IMR-90 (cell line): ENCODE results near the gene TBC1D1. TPM values are rescaled to one million over a fixed set of nuclear protein-coding genes. Genes with fewer than 3 reads are reported as not detected.

ENCODE experiments used
- ATAC-seq: fragments of 200-7000 bp; cut with Tn5 transposase; 2 replicates; pipeline ENCODE4 v1.9.1; 2020; ENCODE audit warnings: low read depth, mild to moderate bottlenecking, moderate library complexity
- BruUV-seq: library from RNA; stranded (reverse); fragments of 400-500 nt; replicated peaks from 2 replicates; lab custom pipeline; 2021; lab: Mats Ljungman, UMichigan
- CTCF ChIA-PET: fragments of 300-600 bp; formaldehyde crosslinking; extraction: SDS; loops from one replicate; lab custom pipeline; 2021; ENCODE audit warnings: antibody characterized with exemption; lab: Yijun Ruan, JAX
- POLR2A ChIA-PET: fragments of 300-600 bp; sonication (Branson Sonifier 250); formaldehyde crosslinking; loops from one replicate; lab custom pipeline; 2022; ENCODE audit warnings: antibody characterized with exemption; ENCODE audit not compliant: unreplicated experiment; lab: Charles Lee
- DNase-seq: peaks from one replicate; pipeline ENCODE4 v3.0.0; 2013
- H2AFZ ChIP-seq: replicated peaks from 2 replicates; pipeline ENCODE3; 2013; ENCODE audit warnings: low read length, mild to moderate bottlenecking; ENCODE audit not compliant: poor library complexity
- H2AK5ac ChIP-seq: 2 replicates; pipeline ENCODE4 v1.6.1; 2013; ENCODE audit warnings: low read depth, low read length, inconsistent platforms
- H2AK9ac ChIP-seq: replicated peaks from 2 replicates; pipeline ENCODE3; 2013; ENCODE audit warnings: mild to moderate bottlenecking, low read depth, low read length, moderate library complexity; ENCODE audit not compliant: poor library complexity
- H2BK120ac ChIP-seq: 2 replicates; pipeline ENCODE4 v1.6.1; 2013; ENCODE audit warnings: low read depth, low read length, inconsistent platforms
- H2BK15ac ChIP-seq: 3 replicates; pipeline ENCODE4 v1.6.1; 2013; ENCODE audit warnings: low read depth, low read length, inconsistent platforms
- H2BK20ac ChIP-seq: 2 replicates; pipeline ENCODE4 v1.6.1; 2013; ENCODE audit warnings: low read depth, mild to moderate bottlenecking, inconsistent platforms, low read length, moderate library complexity
- H2BK5ac ChIP-seq: 2 replicates; pipeline ENCODE4 v1.6.1; 2013; ENCODE audit warnings: mild to moderate bottlenecking, low read depth, low read length, inconsistent platforms; ENCODE audit not compliant: poor library complexity, severe bottlenecking
- H3K14ac ChIP-seq: replicated peaks from 2 replicates; pipeline ENCODE4 v1.6.1; 2013; ENCODE audit warnings: low read depth, low read length, inconsistent platforms
- H3K18ac ChIP-seq: 2 replicates; pipeline ENCODE4 v1.6.1; 2013; ENCODE audit warnings: low read depth, low read length, control low read depth
- H3K23ac ChIP-seq: 2 replicates; pipeline ENCODE4 v1.6.1; 2013; ENCODE audit warnings: low read depth, low read length, inconsistent platforms
- H3K27ac ChIP-seq: 2 replicates; pipeline ENCODE4 v1.5.1; 2013; ENCODE audit warnings: mild to moderate bottlenecking, control low read depth, low read length; ENCODE audit not compliant: insufficient read depth
- H3K27me3 ChIP-seq: 2 replicates; pipeline ENCODE4 v1.6.1; 2013; ENCODE audit warnings: low read length; ENCODE audit not compliant: control insufficient read depth, insufficient read depth
- H3K36me3 ChIP-seq: 2 replicates; pipeline ENCODE4 v1.6.1; 2013; ENCODE audit warnings: low read length, mixed read lengths; ENCODE audit not compliant: control insufficient read depth, insufficient read depth
- H3K4ac ChIP-seq: 2 replicates; pipeline ENCODE4 v1.6.1; 2013; ENCODE audit warnings: low read depth, low read length, inconsistent platforms
- H3K4me1 ChIP-seq: 2 replicates; pipeline ENCODE4 v1.6.1; 2013; ENCODE audit warnings: low read length, mixed read lengths; ENCODE audit not compliant: control insufficient read depth, insufficient read depth
- H3K4me2 ChIP-seq: 2 replicates; pipeline ENCODE4 v1.6.1; 2013; ENCODE audit warnings: low read depth, mild to moderate bottlenecking, control low read depth, low read length, moderate library complexity
- H3K4me3 ChIP-seq: 2 replicates; pipeline ENCODE4 v1.5.1; 2013; ENCODE audit warnings: low read depth, mild to moderate bottlenecking, control low read depth, low read length, moderate library complexity; ENCODE audit not compliant: insufficient read depth
- H3K56ac ChIP-seq: 2 replicates; pipeline ENCODE4 v1.6.1; 2013; ENCODE audit warnings: low read length, inconsistent platforms; ENCODE audit not compliant: insufficient read depth; ENCODE audit errors: extremely low read depth
- H3K79me1 ChIP-seq, 2 experiments: 2 replicates each; pipeline ENCODE4 v1.6.1; 2013; ENCODE audit warnings: low read length in 2 of 2, inconsistent platforms in 1 of 2, low read depth in 1 of 2
- H3K9ac ChIP-seq: 2 replicates; pipeline ENCODE4 v1.6.1; 2013; ENCODE audit warnings: low read depth, low read length, control low read depth
- H3K9me1 ChIP-seq: 2 replicates; pipeline ENCODE4 v1.6.1; 2013; ENCODE audit warnings: low read length, inconsistent platforms; ENCODE audit not compliant: insufficient read depth
- H3K9me3 ChIP-seq: 2 replicates; pipeline ENCODE4 v1.6.1; 2013; ENCODE audit warnings: low read length; ENCODE audit not compliant: control insufficient read depth, insufficient read depth
- H4K20me1 ChIP-seq: 2 replicates; pipeline ENCODE4 v1.6.1; 2013; ENCODE audit warnings: low read length, inconsistent platforms; ENCODE audit not compliant: insufficient read depth
- H4K5ac ChIP-seq: 2 replicates; pipeline ENCODE4 v1.6.1; 2013; ENCODE audit warnings: mild to moderate bottlenecking, low read depth, low read length, control low read depth
- H4K8ac ChIP-seq, 2 experiments: 2 replicates each; pipeline ENCODE4 v1.6.1; 2013; ENCODE audit warnings: low read depth in 2 of 2, low read length in 2 of 2, control low read depth in 1 of 2, inconsistent platforms in 1 of 2
- H4K91ac ChIP-seq: 2 replicates; pipeline ENCODE4 v1.6.1; 2013; ENCODE audit warnings: low read depth, low read length, inconsistent platforms; ENCODE audit not compliant: insufficient read depth
- BHLHE40 ChIP-seq: fragments of 150-350 bp; IDR thresholded peaks from 2 replicates; pipeline ENCODE4 v1.6.1; 2016; ENCODE audit warnings: mild to moderate bottlenecking, low read depth, low read length
- CHD1 ChIP-seq: IDR thresholded peaks from 2 replicates; pipeline ENCODE4 v1.6.1; 2012; ENCODE audit warnings: low read depth, low read length, improper control_type of control experiment
- MAFK ChIP-seq: IDR thresholded peaks from 2 replicates; pipeline ENCODE4 v1.6.1; 2012; ENCODE audit warnings: low read depth, low read length, improper control_type of control experiment
- POLR2A ChIP-seq: IDR thresholded peaks from 2 replicates; pipeline ENCODE4 v1.6.1; 2012; ENCODE audit warnings: mild to moderate bottlenecking, low read depth, low read length
- dilution Hi-C: fragments of 300-500 bp; cut with HindIII; formaldehyde crosslinking; loops from one replicate; pipeline ENCODE4 v1.14.3; 2018; ENCODE audit warnings: low sequenced_read_pairs; ENCODE audit not compliant: unreplicated experiment
- in situ Hi-C: fragments of 300-500 bp; cut with MboI; formaldehyde crosslinking; loops from 3 replicates; pipeline ENCODE4 v1.14.3; 2019; ENCODE audit warnings: low sequenced_read_pairs, inconsistent platforms, mixed read lengths
- intact Hi-C: fragments of 100-400 bp; cut with micrococcal nuclease; formaldehyde crosslinking; loops from 2 replicates; pipeline ENCODE4 v1.10.0; 2022
- polyA plus RNA-seq, 3 experiments: library from polyadenylated mRNA; depleted of rRNA; stranded (reverse); fragments of >200 nt; gene quantifications; 2 replicates each; pipeline ENCODE4 v1.2.3, GENCODE V29; 2012; ENCODE audit warnings: low replicate concordance in 1 of 3
- total RNA-seq: library from RNA; depleted of rRNA; stranded (reverse); fragments of >200 nt; gene quantifications from 2 replicates; pipeline ENCODE4 v1.2.3, GENCODE V29; 2012
- TF ChIP-seq, protein P1 (sequence below): fragments of 150-350 bp; IDR thresholded peaks from 2 replicates; pipeline ENCODE4 v1.6.1; 2016; ENCODE audit warnings: low read depth, mild to moderate bottlenecking, low read length, moderate library complexity, borderline replicate concordance

Gene TBC1D1
- total and polyA plus RNA-seq, 2 of the 4 experiments (the other 2 are of a cell fraction) = 42.4 to 104 TPM

DNA sequence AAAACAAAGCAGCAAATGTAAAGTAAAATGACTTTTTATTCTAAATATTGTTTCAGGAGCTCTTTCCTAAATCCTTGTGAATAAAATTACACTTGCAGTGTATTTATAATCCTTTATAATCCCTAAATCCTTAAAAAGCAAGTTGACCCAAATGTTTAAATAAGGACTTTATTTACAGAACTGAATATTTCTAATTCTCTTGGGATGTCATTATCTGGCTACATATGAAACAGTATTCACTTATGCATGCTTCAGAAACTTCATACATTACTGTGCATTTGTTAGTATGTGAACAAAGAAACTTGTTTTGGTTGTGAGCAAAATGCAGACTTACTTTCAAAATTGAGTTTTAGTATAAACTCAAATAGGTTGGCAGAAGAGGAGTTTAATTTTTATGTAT lies 118.5 kb downstream of the TBC1D1 start:
- no peak overlapping the region for H2AFZ ChIP-seq
- peaks cover 16% of the 10 kb centered on the region; the same call in 1 of the 2 replicates for H3K4me1 ChIP-seq
- no peak overlapping the region for H2BK5ac ChIP-seq
- H2AK5ac ChIP-seq = no peak overlapping the region
- ATAC-seq (peak; percentile 55), DNase-seq (peak; percentile 23)
- no peak overlapping the region for H3K9ac ChIP-seq
- H3K14ac ChIP-seq = no peak overlapping the region
- no peaks in the 10 kb centered on the region for H3K9me3 ChIP-seq
- no peak overlapping the region for H3K4ac ChIP-seq
- no peak overlapping the region for H2BK15ac ChIP-seq
- H4K91ac ChIP-seq = no peak overlapping the region
- CTCF ChIA-PET = no interaction called here
- H3K9me1 ChIP-seq = peaks cover 14% of the 10 kb centered on the region
- H3K23ac ChIP-seq = no peak overlapping the region
- POLR2A ChIA-PET = no interaction called here
- no peak overlapping the region for H3K18ac ChIP-seq
- dilution Hi-C loops (no loop called here), in situ Hi-C loops (no loop called here), intact Hi-C loops (no loop called here)
- no peak overlapping the region for H2BK20ac ChIP-seq
- H4K8ac ChIP-seq = no peak overlapping the region
- no peaks in the 10 kb centered on the region for H3K27me3 ChIP-seq
- no peak overlapping the region for H2BK120ac ChIP-seq
- H3K56ac ChIP-seq = no peak overlapping the region
- TF ChIP-seq, protein P1, sequence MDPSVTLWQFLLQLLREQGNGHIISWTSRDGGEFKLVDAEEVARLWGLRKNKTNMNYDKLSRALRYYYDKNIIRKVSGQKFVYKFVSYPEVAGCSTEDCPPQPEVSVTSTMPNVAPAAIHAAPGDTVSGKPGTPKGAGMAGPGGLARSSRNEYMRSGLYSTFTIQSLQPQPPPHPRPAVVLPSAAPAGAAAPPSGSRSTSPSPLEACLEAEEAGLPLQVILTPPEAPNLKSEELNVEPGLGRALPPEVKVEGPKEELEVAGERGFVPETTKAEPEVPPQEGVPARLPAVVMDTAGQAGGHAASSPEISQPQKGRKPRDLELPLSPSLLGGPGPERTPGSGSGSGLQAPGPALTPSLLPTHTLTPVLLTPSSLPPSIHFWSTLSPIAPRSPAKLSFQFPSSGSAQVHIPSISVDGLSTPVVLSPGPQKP = no peak
- TF ChIP-seq MAFK = no peak
- no peak for TF ChIP-seq POLR2A
- TF ChIP-seq CHD1 = no peak
- TF ChIP-seq BHLHE40 = no peak
- H3K36me3 ChIP-seq = no peaks in the 10 kb centered on the region
- no TSS peak for BruUV-seq
- no peak overlapping the region for H4K5ac ChIP-seq
- peaks cover 23 to 47% of the 10 kb centered on the region in 2 experiments for H3K79me1 ChIP-seq
- no peak overlapping the region for H3K4me3 ChIP-seq
- H4K20me1 ChIP-seq = peaks cover 3% of the 10 kb centered on the region; the same call in 1 of the 2 replicates
- H3K27ac ChIP-seq = no peak overlapping the region
- no peak overlapping the region; the same call in 1 of the 2 replicates for H3K4me2 ChIP-seq
- no peak overlapping the region for H2AK9ac ChIP-seq
